GM18511 (cell line): ENCODE measurements around the gene PIK3CG.
"Not testable (repeated sequence)": the region's sequence is repeated elsewhere in the genome, so short reads cannot be mapped to it uniquely, and the experiment has no call there.

Source experiments
- ATAC-seq: cut with Tn5 transposase; IDR thresholded peaks from one replicate; pipeline ENCODE4 v1.9.1; 2021; ENCODE audit warnings: mild to moderate bottlenecking, moderate library complexity; ENCODE audit not compliant: unreplicated experiment

The PIK3CG gene

DNA sequence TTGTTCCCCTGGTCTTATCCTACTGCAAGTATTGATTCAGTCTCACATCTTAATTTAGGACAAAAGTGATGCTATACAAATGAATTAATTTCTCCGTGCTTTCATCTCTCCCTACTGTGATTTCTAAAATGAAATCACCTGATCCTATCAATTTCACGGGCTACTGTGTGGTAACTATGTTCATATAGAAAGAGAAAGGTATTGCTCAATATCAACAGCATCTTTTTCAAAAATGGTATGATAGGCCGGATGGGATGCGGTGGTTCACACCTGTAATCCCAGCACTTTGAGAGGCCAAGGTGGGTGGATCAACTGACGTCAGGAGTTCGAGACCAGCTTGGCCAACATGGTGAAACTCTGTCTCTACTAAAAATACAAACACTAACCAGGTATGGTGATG is 71.2 kb downstream of the PIK3CG start:
- ATAC-seq, result no peak

DNA sequence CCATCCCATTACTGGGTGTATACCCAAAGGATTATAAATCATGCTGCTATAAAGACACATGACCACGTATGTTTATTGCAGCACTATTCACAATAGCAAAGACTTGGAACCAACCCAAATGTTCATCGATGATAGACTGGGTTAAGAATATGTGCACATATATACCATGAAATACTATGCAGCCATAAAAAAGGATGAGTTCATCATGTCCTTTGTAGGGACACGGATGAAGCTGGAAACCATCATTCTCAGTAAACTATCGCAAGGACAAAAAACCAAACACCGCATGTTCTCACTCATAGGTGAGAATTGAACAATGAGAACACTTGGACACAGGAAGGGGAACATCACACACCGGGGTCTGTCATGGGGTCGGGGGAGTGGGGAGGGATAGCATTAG is 73.0 kb downstream of the PIK3CG start:
- ATAC-seq, result not testable (repeated sequence)

DNA sequence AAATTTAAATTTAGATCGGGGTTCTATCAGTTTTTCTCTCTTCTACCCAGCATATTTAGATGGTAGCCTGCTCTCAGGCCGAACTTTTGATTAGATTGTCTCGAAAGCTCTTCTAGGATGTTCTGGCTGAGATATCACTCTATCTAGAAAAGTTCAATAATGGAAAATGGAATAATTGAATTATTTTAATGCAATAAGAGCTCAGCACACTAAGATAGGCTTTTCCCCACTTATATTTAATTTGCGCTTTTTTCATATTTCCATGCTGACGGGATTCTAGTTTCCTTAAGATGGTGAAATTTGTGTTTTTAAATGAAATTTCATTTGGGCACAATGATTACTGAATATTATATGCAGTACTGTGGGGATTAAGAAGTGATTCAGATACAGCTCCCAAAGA is 73.7 kb downstream of the PIK3CG start:
- ATAC-seq, result no peak

DNA sequence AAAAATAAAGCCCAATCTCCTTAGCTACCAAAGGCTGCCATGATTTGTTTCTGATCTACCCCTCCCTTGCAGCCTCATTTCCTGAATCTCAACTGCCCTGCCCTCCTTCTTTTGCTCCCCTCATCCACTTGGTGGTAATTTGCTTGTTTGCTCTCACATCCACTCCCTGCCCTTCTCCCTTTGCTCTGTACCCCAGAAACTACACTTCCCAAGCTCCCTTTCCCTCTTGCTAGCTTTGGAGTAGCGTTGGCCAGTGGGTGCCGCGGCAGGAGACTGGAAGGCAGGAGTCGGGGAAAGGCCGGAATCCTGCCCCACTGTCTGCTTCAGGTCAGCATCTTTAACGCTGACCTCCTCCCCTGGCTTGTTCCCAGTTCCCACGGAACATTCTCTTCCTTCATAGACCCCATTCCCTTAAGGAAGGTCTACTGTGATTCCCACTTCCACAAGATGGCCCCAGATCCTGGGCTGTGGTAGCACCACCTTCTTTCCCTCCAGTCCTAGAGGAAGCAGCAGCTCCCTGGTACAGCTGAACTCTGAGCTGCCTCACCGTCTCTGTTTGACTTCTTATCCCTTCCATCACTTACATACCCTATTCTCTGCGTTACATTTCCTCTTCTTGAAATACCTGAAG is 79.1 kb downstream of the PIK3CG start:
- no peak for ATAC-seq

DNA sequence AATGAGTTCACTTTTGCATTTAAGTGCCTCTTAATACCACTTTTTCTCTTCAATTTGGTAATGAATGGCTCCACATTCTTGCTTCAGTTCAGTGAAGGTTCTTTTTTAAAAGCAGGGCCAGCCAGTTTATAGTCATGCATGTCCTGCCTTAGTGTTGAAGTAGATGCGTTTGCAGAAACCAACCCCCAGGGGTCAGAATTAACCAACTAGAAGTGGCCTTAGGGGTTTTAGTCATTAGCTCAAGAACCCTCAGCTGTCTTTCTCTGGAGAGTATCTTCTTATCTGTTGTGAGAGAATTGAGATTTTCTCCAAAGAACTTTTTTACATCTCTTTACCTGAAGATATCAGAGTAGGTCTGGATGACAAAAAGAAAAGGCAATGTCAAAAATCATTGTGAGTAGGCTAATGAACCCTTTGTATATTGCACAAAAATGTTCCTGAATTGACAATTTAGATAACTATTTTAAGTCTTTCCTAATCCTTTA is 82.2 kb downstream of the PIK3CG start:
- no peak for ATAC-seq

DNA sequence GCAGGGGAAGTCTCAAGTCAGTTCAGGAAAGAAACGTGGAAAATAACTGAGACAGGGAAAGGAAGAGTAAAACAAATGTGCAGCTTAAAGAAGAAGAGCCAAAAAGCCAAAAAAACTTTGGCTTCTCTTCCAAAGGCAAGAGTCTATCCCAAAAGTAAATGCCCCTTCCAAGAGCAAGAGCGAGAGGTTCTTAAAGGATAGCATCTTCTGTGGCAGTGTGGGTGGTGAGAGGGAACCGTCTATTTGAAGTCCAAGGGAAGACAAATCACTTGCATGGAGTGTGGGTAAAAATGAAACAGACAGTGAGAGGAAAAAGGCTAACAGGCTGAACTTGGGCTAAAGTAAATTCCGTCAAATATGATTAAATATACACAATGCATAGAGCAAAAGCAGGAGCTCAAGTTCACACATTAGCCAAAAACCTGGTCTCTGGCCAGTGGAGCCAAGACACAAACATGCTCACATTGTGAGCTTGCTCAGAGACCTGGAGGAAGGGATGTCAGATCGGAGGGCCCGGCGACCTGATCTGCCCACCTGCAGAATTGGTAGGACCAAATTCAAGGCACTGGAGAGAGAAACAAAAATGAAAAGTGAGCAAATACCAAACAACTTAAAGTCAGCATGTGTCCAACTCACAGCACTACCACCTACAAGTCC is 87.0 kb downstream of the PIK3CG start:
- ATAC-seq, result no peak

DNA sequence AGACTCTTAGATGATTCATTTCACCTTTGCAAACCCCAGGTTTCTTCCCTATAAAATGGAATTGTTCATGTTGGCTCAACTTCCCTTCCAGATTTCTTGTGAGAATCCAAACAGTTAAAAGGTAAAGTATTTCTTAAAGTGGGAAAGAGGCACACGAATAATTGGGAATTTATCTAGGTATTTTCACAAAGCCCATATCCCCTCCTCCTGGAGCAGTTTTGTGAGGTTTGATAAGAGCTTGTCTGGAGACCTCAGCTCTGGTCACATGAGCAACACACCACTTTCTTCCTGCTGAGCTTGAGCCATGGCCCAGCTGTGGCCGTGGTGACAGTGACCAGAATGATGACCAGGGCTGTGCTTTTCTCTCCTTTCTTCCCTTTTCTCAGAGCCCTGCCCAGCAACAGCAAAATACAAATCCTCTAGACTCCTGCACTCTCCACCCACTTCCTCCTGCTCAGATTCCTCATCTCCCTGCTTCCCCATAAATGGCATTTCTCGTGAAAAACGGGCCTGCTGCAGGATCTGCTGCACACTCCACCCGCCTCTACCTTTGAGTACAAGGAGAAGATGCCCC is 87.7 kb downstream of the PIK3CG start:
- no peak for ATAC-seq

DNA sequence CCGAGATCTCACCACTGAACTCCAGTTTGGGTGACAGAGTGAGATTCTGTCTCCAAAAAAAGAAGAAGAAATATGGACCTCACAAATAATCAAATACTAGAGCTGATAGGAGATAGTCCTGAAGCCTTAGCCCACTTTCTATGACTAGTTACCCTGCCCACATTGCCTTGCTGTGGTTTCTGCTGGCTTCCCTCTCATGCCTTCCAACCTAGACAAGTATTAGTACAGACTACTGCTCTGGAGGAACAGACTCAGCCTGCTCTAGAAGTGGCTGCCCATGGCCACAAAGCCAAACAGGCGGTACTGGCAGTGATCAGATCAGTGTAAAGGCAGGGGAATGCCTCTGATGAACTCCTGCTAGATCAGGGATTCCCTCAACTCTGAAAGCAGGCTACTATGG is 89.8 kb downstream of the PIK3CG start:
- ATAC-seq, result no peak

DNA sequence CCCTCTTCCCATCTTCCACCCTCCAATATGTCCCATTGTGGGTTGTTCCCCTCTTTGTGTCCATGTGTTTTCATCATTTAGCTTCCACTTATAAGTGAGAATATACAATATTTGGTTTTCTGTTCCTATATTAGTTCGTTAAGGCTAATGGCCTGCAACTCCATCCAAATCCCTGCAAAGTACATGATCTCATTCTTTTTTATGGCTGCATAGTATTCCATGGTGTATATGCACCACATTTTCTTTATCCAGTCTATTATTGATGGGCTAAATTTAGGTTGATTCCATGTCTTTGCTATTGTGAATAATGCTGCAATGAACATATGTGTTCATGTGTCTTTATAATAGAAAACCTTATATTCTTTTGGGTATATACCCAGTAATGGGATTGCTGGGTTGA is 90.8 kb downstream of the PIK3CG start:
- not testable (repeated sequence) for ATAC-seq
